CD4-positive, alpha-beta T cell treated with Interleukin-10 for 1 hour (primary cell): ENCODE data around the gene MALRD1.

ENCODE experiments used
- DNase-seq: peaks from one replicate; pipeline ENCODE4 v3.0.0-alpha.2; 2020

The MALRD1 gene

GRCh38 chr10:19408924-19409323, 360.3 kb downstream of the MALRD1 start:
- DNase-seq, result no peak

- DNase-seq, result no peak
Measured at GRCh38 chr10:19411119-19411518, 362.5 kb downstream of the MALRD1 start.

- DNase-seq, result no peak
Measured at GRCh38 chr10:19412531-19412930, 363.9 kb downstream of the MALRD1 start.

GRCh38 chr10:19416164-19416563, 367.6 kb downstream of the MALRD1 start:
- no peak for DNase-seq

GRCh38 chr10:19417740-19418139, 369.1 kb downstream of the MALRD1 start:
- no peak for DNase-seq

- DNase-seq, result no peak
Measured at GRCh38 chr10:19421674-19422073, 373.1 kb downstream of the MALRD1 start.

- DNase-seq, result no peak
Measured at GRCh38 chr10:19426034-19426433, 377.4 kb downstream of the MALRD1 start.

GRCh38 chr10:19431622-19432351, 383.2 kb downstream of the MALRD1 start:
- DNase-seq, result no peak

GRCh38 chr10:19449860-19450259, 401.3 kb downstream of the MALRD1 start:
- no peak for DNase-seq

GRCh38 chr10:19451356-19451755, 402.8 kb downstream of the MALRD1 start:
- DNase-seq, result no peak

- no peak for DNase-seq
Measured at GRCh38 chr10:19451937-19452336, 403.3 kb downstream of the MALRD1 start.

GRCh38 chr10:19453967-19454366, 405.4 kb downstream of the MALRD1 start:
- DNase-seq, result no peak

- no peak for DNase-seq
Measured at GRCh38 chr10:19461588-19461987, 413.0 kb downstream of the MALRD1 start.

- no peak for DNase-seq
Measured at GRCh38 chr10:19466709-19467108, 418.1 kb downstream of the MALRD1 start.

- DNase-seq, result no peak
Measured at GRCh38 chr10:19468413-19468812, 419.8 kb downstream of the MALRD1 start.

- DNase-seq, result no peak
Measured at GRCh38 chr10:19469521-19469920, 420.9 kb downstream of the MALRD1 start.

GRCh38 chr10:19479854-19480253, 431.3 kb downstream of the MALRD1 start:
- DNase-seq, result no peak

GRCh38 chr10:19480353-19480752, 431.8 kb downstream of the MALRD1 start:
- DNase-seq, result no peak

- DNase-seq, result no peak
Measured at GRCh38 chr10:19483421-19483820, 434.8 kb downstream of the MALRD1 start.

- no peak for DNase-seq
Measured at GRCh38 chr10:19488592-19489280, 440.1 kb downstream of the MALRD1 start.

GRCh38 chr10:19491166-19491565, 442.6 kb downstream of the MALRD1 start:
- no peak for DNase-seq

- DNase-seq, result no peak
Measured at GRCh38 chr10:19493917-19494316, 445.3 kb downstream of the MALRD1 start.

- DNase-seq, result no peak
Measured at GRCh38 chr10:19497026-19497425, 448.4 kb downstream of the MALRD1 start.
